Fibroblast of skin of abdomen (primary cell): ENCODE results near the gene SOX3. TPM values are rescaled to one million over a fixed set of nuclear protein-coding genes. Genes with fewer than 3 reads are reported as not detected.

Experiments used
- DNase-seq: peaks from one replicate; pipeline ENCODE4 v3.0.0-alpha.2; 2013
- polyA plus RNA-seq, 2 experiments: library from polyadenylated mRNA; unstranded; fragments of 120-200 nt; gene quantifications; one replicate each; pipeline ENCODE4 v1.2.1, GENCODE V29; 2013; ENCODE audit not compliant: insufficient read length in 2 of 2

SOX3 gene
- not detected for polyA plus RNA-seq (2013, experiment 1 of 2; ENCODE audit: insufficient read length)
- polyA plus RNA-seq (2013, experiment 2 of 2; ENCODE audit: insufficient read length) = not detected

DNA sequence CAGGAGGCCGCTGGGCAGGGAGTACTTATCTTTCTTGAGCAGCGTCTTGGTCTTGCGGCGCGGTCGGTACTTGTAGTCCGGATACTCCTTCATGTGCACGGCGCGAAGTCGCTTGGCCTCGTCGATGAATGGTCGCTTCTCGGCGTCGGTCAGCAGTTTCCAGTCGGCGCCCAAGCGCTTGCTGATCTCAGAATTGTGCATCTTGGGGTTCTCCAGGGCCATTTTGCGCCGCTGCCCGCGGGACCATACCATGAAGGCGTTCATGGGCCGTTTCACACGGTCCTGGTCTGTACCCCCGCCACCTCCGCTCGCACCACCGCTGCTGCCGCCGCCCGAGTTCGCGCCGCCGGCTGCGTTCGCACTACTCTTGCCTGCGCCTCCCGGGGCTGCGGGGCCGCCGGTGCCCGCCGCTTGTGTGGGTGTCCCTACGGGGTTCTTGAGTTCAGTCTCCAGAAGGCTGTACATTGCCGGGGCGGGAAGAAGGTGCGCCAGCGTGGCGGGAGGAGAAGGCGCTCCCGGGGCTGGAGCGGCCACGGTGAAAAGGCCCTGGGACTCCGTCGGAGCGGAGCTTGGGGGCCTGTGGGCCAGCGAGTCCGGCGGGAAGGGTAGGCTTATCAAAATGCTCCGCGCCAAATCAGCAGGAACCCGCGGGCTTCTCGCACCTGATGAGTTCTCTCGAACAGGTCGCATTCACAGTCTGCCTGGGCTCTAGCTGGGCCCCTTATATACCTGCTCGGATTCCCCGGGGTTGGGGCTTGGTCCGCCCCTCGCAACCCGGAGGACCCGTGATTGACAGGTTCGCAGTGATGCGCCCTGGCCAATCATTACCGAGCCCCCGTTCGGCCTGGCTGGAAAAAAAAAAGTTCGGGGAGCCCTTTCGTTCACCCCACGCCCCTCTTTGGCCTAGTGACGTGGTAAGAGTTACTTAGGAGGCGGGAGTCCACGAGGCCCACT, at the start of gene SOX3:
Gene SOX3 (minus strand): TSS at position 699 of the 954 bp plus-strand sequence. CDS start 9 bp downstream, at position 690.
- peak; percentile 3 for DNase-seq

DNA sequence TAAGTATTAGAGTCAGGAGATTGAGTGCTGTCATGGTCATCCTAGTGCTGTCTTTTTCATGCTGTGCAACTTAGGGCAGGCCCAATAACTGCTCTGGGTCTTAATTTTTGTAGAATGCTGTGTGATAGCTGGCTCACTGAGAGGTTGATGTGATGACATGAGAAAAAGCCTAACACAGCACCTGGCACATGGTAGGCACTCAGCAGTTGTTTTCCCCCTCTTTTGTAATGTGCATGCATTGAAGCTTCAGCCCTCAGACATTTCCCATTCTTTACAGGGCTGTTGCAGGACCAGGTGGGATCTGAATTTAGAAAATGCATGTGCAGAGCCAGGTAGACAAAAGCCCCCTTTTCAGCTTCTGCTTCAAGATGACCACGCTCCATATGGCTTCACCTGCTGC, 44.1 kb upstream of the SOX3 start:
- DNase-seq = no peak

DNA sequence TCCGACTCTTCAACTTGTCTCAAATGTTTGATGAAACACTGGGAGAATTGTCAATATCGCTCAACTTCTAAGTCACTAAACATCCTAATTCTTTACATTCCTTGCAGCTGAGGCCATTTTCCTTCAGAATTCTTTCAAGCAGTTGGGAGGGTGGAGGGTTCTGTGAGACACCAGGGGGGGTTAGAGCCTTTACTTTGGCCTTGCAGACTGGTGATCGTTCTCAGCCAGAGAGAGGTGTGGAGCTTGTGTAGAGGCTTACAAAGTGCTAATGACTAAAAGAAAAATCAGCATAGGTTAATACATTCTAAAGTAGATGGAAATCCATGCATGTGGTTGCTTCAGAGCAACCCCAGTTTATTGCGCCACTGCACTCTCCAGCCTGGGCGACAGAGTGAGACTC, 21.3 kb upstream of the SOX3 start:
- DNase-seq = peak; percentile 71

DNA sequence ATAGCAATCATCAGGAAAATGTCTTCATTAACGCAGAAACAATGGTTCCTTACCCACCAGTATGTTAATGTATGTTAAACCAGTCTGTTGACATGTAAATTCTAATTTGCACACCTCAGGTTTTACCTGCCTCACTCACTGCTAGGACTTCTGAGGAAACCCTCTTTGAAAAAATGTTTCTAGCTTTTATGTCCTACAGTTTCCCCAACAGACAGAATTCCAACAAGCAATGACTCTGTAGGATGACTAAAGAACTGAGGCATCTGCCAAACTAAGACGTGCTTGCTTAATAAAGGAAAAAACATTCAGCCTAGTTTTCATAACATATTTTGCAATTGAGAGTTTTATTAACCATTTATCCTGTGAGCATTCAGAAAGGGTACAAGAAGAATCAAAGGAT, 20.6 kb upstream of the SOX3 start:
- peak; percentile 68 for DNase-seq

DNA sequence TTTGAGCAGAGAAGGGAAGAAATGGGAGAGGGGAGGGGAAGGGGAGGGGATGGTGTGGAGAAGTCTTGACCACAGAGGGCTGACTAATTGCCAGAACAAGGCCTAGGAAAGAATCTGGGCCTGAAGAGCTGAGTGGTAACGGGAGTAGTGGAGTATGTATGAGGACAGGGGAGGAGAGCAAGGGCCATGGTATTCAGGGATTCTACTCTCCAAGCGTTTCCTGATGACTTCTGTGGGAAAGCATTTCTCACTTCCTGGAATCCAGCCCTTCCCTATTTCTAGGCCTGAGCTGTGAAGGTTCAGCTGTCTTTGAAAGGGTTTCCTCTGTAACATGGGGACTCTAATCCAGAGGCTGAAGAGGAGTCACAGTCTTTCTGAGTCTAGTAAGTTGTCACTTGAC, 19.7 kb upstream of the SOX3 start:
- peak; percentile 84 for DNase-seq

DNA sequence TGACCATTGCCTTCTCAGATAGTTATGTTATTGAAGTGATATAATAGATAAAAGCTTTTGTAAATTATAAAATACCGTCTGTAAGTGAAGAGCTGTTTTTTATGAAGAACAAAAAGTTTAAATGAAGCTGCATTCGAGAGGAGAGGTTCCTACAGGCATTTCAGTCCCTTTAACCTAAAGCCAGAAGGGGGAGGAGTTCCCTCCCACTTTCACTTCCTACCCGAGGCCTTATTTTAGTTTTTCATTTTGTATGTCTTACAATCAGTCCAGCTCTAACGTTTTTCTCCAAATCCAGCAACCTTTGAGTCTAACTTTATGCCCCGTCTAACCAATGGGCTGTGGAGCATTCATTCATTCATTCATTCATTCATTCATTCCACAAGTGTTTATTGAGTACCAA, 16.5 kb upstream of the SOX3 start:
- no peak for DNase-seq

DNA sequence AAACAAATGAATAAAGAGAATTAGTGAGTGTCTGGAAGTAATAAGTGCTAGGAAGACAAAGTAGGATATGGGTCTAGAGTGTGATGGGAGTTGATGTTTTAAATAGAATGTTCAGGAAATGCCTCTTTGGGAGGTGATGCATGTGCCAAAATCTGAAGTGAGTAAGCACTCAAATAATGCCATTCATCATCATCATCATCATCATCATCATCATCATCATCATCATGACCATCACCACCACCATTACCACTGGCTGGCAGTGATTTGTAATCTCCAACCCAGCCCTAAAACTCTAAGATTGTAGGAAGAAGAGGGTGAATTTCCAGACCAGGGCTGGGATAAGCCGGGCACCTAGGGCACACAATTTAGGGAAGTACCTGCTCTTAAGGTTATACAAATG, 9.7 kb upstream of the SOX3 start:
- no peak for DNase-seq

DNA sequence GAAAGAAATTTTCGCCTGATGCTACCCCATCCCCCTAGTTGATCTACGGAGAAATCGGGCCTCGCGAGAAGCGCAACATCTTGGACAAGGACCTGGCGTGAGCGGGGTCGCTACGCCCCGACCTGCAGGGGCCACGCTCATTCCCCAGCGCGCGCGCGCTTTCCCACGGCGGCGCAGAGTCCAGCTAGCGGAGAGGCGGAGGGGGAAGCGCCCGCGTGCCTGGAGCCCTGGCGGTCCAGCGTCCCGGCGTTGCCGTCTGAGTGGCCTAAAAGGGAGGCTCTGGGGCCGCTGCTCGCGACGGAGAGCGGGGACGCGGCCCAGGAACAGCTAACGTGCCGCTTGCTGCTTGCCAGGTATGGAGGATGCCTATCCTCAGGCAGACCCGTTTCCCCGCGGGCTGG, 6.0 kb upstream of the SOX3 start:
- DNase-seq = no peak

DNA sequence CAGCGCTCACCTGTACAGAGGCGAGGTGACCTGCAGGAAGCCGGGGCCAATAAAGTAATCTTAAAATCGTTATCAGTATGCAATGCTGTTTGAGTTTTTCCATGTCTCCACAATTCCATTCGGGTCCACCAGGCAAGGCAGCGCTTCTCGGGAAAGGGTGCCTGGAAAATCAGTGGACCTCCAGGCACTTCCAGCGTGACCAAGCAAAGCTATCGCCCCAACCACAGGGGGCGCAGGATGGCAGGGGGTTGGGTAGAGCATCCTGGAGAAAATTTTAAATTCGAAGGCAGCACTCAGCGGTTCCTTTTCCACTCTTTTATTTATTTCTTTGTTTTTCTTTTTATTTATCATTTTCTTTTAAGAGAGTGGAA, 5.4 kb upstream of the SOX3 start:
- no peak for DNase-seq

DNA sequence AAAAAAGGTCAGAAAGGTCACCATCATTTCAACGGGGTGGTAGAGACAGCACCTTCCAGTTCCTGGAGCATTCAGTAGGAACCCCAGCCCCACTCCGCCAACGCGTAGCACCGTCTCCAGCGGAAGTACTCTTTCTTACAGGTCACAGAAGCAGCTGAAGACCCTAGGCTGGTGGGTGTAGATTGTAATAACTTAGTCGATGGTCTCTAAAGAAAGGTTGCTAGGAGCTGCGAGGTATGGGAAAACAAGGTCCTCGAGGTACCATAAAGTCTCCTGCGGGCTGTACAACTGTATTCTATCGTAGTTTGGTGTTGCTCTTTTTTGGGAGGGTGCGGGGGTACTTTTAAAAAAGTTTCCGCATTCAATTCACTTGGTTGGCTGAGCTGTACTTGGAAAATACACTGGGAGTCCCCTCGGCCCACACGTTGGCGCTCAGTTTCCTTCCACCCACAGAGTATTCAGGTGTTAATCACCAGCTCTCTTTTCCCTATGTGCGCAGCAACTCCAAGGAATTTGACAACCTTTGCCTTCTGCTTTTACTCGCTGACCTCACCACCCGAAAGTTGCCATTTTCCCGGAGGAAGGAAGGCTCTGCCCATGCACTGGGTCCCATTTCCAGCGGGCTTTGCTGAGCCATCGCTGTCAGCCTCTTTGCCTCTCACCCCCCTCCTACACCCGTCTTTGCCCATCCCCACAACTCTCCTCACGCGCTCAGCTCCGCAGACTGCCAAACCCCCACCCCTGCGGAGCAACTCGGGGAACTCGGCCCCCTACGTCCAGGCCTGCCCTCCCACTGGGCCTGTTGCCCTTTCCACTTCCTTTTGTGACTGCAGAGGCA, 4.8 kb upstream of the SOX3 start:
- no peak for DNase-seq

DNA sequence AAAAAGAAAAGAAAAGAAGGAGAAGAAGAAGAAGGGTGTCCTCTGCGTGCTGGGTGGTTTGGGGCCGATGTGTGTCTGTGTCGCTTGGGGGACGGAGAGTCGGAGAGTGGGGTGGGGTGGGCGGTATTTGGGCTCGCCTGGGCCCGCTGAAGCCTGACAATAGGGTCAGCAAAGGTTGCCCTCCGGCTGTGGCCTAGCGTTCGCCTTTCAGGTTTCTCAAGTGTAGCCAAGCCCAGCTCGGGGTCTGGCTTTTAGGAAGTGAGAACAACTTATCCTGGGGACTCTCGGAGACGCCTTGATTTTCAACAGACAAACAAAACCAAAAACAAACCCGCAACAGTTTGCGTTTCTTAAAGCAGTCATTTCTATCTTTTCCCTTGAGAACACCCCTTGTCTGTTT, 4.1 kb upstream of the SOX3 start:
- DNase-seq = no peak

DNA sequence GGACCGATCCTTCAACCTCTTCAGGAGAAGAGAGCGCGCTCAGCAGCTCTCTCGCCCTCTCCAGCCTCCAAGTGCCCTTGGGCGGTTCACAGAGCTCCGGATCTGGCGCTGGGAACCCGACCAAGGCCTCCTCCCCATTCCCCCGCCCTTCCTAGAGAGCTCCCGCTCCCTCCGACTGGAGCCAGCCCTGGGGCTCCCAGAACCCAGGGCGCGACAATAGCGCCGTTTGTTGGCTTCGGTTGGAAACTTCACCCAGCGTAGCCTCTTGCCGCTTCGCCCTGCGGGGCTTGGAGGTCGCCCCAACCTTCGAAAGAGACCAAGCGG, 3.1 kb upstream of the SOX3 start:
- no peak for DNase-seq

DNA sequence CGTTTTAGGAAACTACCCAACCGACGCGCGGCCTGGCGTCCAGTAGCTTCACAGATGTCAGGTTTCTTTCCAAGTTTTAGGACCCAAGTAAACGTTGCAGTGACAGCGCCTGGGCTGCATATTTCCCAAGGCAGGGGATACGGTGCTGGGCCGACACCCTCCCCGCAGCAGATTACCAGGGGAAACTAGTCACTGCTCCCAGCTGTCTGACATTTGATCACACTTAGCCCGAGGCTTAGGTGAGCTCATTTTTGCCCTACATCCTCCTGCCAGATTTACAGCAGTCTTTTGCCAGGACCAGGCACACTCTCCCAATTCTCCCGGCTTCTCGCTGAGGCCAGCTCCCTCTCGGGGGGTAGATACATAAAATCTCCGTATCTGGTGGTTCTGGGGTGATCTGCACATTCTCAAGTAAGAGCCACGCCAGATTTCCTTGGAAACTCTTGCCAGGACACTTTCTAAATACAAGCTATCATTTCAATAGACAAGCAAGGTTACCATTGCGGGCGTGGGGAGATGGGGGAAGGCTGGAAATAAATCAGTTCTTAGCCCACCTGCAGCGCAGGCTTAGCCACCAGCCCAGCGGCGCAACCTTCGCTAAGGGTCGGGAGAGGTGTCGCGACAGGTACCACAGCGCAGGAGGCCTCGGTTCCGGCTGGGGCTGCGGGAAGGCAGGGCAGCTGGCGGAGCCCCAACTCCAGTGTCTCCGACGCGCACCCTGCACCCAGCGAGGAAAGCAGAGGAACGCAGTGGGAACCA, 2.5 kb upstream of the SOX3 start:
- DNase-seq = no peak

DNA sequence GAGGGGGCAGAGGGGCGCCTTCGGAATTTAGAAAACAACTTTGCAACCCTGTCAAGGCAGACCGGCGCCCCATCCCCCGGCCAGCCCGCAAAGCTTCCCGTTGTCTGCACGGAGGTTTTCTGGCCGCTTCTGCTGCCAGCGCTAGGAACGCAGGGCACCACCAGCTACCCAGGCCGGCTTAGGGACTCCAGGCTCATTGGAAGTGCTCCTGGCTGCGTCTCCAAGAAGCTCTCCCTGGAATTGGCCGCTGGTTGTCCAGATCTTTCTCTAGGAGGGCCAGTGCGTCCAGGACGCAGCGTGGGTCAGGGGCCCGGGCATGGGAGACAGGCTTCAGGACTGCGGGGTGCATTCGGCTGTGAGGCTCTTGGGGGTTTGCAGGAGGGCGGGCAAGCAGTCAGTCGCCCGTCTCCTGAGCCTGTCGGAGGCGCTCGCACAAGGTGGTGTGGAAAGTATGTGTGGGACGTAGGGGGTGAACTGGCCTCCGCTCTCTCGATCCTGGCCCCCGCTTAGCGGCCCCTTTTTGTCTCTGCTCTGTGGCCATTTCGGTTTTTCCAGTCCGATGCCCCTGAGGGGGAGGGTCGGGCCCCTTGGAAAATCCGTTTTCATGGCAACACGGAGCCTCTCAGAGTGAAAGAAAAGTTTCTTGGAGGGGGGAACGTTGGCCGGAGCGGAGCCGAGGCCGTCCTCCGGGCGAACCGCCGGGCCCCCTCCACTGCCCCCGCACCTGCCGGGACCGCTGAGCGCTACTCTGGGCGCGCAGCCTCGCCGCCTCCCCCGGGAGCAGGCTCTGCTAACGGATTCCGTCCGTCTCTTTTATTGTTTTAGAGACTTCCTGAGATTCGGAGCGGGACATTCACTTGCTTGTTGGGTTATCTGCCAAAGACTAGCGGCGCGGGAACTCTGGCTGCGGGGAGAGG, 810 bp upstream of the SOX3 start:
- no peak for DNase-seq

DNA sequence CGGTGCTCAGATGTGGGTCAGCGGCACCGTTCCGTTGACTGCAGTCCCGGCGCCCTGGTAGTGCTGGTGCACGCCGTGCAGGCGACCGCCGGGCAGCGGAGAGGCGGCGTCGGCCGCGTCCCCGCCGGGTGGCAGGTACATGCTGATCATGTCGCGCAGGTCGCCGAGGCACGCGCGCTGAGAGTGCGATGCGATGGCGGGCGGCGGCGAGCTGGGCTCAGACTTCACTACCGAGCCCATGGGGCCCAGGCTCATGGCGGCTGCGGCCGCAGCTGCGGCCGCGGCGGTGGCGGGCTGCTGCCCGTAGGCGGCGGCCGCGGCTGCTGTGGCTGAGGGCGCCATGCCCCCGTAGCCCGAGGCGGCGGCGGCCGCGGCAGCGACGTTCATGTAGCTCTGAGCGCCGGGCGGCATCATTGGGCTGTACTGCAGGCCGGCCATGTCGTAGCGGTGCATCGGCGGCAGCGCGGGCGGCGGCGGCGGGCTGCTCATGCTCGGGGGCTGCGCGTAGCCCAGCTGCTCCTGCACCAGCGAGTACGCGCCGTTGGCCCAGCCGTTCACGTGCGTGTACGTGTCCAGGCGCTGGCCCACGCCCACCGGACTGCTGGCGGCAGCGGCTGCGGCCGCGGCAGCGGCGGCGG, 1.0 kb downstream of the SOX3 start:
- peak; percentile 14 for DNase-seq

DNA sequence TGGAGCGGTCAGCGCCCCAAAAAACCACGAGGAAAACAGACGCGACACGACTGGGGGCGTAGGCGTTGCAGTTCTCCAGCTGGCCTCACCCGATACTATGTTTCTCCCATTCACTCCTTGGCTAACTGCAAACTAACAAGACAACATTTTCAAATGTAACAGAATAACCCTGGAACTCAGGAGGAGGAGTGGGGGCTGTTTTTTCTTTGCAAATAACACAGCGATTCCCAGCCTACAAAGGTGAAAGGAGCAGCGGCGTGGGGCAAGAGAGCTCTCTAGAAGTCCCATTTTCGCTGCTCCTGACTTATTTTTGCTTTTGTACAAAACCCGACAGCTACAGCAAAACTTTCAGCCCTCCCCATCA, 1.6 kb downstream of the SOX3 start:
- no peak for DNase-seq

DNA sequence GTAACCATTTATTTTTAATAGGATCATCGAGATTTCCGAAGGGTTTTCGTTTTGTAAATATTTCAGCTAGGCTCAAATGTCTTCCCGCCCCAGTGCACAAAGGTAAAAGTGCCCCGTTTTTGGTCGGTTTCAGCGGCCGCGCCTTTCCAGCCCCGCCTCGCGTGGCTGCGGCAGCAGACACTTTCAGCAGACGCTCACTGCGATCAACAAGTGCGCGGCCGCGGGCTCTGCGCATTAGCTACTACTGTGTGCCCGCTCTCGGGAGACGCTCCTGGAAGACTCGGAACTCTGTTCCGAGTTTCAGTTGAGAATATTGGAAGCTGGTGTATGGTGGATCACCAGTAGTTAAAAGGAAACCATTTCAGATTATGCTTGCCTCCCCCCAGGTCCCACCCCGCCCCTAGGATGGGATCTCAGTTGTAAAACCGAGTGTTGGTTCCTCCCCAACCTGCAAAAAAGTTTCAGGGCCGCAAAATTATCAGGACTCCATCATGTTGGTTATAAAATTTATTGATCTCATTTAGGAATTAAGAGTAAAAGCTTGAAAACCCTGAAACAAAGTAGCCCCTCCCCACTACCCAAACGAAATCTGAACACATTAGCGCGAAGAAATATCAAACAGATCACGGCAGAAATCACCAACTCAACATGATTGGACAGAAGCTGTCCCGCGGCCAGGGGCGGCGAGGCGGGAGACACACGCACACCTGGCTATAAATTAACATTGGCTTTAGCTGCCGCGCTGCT, 2.2 kb downstream of the SOX3 start:
- no peak for DNase-seq

DNA sequence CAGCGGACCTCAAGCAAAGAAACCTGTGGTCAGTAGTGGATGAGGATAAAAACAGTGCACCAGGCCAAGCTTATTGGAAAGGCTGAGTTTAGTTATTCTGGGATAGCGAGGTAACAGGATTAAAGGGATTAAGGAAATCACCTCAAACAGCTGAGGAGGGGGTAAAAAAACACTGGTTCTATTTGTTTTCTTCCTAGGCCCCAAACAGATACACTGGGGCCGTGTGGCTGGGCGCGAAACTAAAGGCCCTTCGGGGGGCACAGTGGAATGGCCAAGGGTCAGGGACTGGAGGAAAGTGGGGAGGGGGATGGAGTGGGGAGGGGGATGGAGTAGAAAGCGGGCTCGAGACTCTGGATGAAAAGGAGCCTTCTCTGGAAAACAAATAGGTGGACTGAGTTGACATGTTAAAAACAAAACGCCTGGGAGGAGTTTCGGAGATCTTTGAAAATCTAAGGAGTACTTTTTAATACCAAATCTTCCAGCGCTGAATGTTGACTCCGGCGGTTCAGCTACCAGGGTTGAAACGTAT, 2.9 kb downstream of the SOX3 start:
- no peak for DNase-seq

DNA sequence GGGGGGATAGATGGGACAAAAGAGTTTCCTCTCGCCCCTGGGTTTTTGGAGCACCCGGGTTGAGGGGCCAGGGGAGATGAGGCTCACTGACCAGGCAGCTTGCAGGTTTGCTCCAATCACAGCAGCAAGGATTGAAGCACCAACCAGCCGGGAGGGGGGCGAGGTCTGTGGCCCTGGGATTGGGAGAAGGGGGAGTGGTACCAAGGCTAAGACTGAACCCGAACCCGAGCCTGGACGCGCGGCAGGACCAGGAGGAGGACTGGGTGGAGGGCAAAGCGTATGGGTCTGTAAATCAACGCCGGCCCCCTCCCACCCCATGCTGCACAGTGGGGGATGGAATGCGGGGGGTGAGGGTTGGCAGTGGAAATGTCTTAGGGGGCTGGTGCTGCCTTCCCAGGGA, 3.5 kb downstream of the SOX3 start:
- no peak for DNase-seq

DNA sequence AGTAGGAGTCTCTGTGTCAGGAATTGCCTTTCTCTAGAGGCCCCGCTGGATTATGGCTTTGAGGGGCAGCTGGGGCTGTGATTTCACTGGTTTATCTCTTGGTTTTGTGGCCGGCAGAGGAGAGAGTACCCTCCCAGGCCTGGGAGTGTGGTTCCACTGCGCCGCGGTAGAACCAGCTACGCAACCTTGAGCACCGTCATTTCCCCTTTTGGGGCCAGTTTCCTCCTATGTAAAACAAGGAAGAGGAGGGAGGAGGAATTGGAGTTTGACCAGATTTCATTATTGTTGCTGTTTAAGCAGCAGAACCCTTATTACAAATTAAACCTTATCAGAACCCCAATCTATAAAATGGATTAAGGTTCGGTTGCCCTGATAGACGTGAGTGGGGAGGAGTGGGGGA, 4.4 kb downstream of the SOX3 start:
- no peak for DNase-seq
